Peyer's patch (tissue), 4 donors: ENCODE measurements around the gene EIF2B4.

Source experiments
- POLR2A ChIP-seq, 2 donors: fragments of 450-650 bp; IDR thresholded peaks; one replicate each; pipeline ENCODE4 v1.5.1; 2017; ENCODE audit warnings: antibody characterized with exemption in 2 of 2, mild to moderate bottlenecking in 2 of 2, moderate library complexity in 2 of 2
- TF ChIP-seq, protein P1 (sequence below), 6 experiments: fragments of 450-650 bp in 4 of 6; fragments of 200-600 bp in 2 of 6; sonication (generic) in 1 of 6; IDR thresholded peaks; one replicate each; pipeline ENCODE4 v1.5.1; 2017 to 2019; ENCODE audit warnings: antibody characterized with exemption in 6 of 6, mild to moderate bottlenecking in 3 of 6, moderate library complexity in 1 of 6

GRCh38 chr2:27378096-27378808, 8.1 kb upstream of the EIF2B4 start:
- TF ChIP-seq, protein P1, sequence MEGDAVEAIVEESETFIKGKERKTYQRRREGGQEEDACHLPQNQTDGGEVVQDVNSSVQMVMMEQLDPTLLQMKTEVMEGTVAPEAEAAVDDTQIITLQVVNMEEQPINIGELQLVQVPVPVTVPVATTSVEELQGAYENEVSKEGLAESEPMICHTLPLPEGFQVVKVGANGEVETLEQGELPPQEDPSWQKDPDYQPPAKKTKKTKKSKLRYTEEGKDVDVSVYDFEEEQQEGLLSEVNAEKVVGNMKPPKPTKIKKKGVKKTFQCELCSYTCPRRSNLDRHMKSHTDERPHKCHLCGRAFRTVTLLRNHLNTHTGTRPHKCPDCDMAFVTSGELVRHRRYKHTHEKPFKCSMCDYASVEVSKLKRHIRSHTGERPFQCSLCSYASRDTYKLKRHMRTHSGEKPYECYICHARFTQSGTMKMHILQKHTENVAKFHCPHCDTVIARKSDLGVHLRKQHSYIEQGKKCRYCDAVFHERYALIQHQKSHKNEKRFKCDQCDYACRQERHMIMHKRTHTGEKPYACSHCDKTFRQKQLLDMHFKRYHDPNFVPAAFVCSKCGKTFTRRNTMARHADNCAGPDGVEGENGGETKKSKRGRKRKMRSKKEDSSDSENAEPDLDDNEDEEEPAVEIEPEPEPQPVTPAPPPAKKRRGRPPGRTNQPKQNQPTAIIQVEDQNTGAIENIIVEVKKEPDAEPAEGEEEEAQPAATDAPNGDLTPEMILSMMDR (IDR thresholded peaks at IDR 0.05) = no peak
- no peak for TF ChIP-seq POLR2A (IDR thresholded peaks at IDR 0.05)
